GM18873 (cell line): Measurements from ENCODE around the gene KAZN.
"Not testable (repeated sequence)": the region's sequence is repeated elsewhere in the genome, so short reads cannot be mapped to it uniquely, and the experiment has no call there.

ENCODE experiments used
- ATAC-seq: cut with Tn5 transposase; IDR thresholded peaks from one replicate; pipeline ENCODE4 v1.9.1; 2021; ENCODE audit warnings: mild to moderate bottlenecking, moderate library complexity, moderate number of reproducible peaks; ENCODE audit not compliant: unreplicated experiment, low FRiP score

The KAZN gene

GRCh38 chr1:15134285-15134684 is 535.8 kb downstream of the KAZN start:
- ATAC-seq, result no peak

GRCh38 chr1:15135604-15136003 is 537.1 kb downstream of the KAZN start:
- ATAC-seq, result not testable (repeated sequence)

GRCh38 chr1:15137809-15138208 is 539.3 kb downstream of the KAZN start:
- no peak for ATAC-seq

GRCh38 chr1:15139654-15140350 is 541.3 kb downstream of the KAZN start:
- ATAC-seq, result no peak

- no peak for ATAC-seq
These were observed 543.6 kb downstream of the KAZN start for GRCh38 chr1:15141935-15142539.

- no peak for ATAC-seq
These were observed 546.8 kb downstream of the KAZN start for GRCh38 chr1:15145327-15145726.

- no peak for ATAC-seq
These were observed 547.7 kb downstream of the KAZN start for GRCh38 chr1:15146142-15146680.

GRCh38 chr1:15146971-15147376 is 548.5 kb downstream of the KAZN start:
- no peak for ATAC-seq

GRCh38 chr1:15148004-15148403 is 549.5 kb downstream of the KAZN start:
- ATAC-seq, result no peak

- ATAC-seq, result no peak
These were observed 550.0 kb downstream of the KAZN start for GRCh38 chr1:15148475-15148874.

- no peak for ATAC-seq
These were observed 550.5 kb downstream of the KAZN start for GRCh38 chr1:15148941-15149340.

GRCh38 chr1:15150376-15150775 is 551.9 kb downstream of the KAZN start:
- ATAC-seq, result no peak

GRCh38 chr1:15151377-15151806 is 552.9 kb downstream of the KAZN start:
- ATAC-seq, result no peak

- no peak for ATAC-seq
These were observed 553.4 kb downstream of the KAZN start for GRCh38 chr1:15151871-15152270.

GRCh38 chr1:15152318-15153183 is 554.1 kb downstream of the KAZN start:
- no peak for ATAC-seq

GRCh38 chr1:15153184-15153841 is 554.8 kb downstream of the KAZN start, which contains the start of gene TMEM51:
Gene TMEM51, plus strand, starts transcription at chr1:15153747. Its CDS starts 61,341 bp downstream, at chr1:15215088.
- ATAC-seq, result no peak

GRCh38 chr1:15153842-15154479 is 555.5 kb downstream of the KAZN start:
- ATAC-seq, result no peak

- ATAC-seq, result no peak
These were observed 556.1 kb downstream of the KAZN start for GRCh38 chr1:15154480-15155036.

- ATAC-seq, result no peak
These were observed 556.7 kb downstream of the KAZN start for GRCh38 chr1:15155191-15155590.
